ENCODE data around the gene PPP1CC.

DNA sequence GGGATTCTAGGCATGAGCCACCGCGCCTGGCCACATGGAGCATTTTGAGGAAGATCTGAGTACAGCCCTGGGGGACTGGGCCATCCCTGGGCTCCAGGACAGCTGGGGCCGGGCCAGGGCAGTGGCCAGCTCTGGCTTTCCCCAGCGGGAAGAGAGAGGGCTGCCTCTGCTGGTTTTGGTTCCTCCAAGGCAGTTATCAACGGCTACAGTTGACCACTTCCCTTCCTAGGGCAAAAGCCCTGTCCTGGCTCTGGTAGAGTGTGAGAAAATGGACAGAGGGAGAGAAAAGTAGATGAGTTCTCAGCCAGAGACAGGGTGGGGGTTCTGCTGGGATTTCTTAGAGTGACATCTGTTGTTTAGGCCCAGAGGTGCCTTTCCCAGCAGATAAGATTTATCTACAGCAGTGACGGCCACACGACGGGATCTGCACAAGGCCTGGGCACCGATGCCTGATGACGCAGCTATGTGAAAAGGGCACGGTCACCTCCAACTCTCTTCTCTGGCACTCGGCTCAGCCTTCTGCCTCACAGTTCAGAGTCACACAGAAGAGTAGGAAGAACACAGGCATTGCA is 48.3 kb downstream of the PPP1CC start:
- TF ChIP-seq, protein P1, sequence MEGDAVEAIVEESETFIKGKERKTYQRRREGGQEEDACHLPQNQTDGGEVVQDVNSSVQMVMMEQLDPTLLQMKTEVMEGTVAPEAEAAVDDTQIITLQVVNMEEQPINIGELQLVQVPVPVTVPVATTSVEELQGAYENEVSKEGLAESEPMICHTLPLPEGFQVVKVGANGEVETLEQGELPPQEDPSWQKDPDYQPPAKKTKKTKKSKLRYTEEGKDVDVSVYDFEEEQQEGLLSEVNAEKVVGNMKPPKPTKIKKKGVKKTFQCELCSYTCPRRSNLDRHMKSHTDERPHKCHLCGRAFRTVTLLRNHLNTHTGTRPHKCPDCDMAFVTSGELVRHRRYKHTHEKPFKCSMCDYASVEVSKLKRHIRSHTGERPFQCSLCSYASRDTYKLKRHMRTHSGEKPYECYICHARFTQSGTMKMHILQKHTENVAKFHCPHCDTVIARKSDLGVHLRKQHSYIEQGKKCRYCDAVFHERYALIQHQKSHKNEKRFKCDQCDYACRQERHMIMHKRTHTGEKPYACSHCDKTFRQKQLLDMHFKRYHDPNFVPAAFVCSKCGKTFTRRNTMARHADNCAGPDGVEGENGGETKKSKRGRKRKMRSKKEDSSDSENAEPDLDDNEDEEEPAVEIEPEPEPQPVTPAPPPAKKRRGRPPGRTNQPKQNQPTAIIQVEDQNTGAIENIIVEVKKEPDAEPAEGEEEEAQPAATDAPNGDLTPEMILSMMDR (IDR thresholded peaks at IDR 0.05), result no peak
- TF ChIP-seq POLR2A (IDR thresholded peaks at IDR 0.05), result no peak

Data from testis (tissue), 2 donors.